ENCODE data around the gene RBM47.
"Not testable (repeated sequence)": the region's sequence is repeated elsewhere in the genome, so short reads cannot be mapped to it uniquely, and the experiment has no call there.

RBM47 gene

GRCh38 chr4:40585201-40585799 is 44.4 kb downstream of the RBM47 start:
- DNase-seq = no peak

DNA sequence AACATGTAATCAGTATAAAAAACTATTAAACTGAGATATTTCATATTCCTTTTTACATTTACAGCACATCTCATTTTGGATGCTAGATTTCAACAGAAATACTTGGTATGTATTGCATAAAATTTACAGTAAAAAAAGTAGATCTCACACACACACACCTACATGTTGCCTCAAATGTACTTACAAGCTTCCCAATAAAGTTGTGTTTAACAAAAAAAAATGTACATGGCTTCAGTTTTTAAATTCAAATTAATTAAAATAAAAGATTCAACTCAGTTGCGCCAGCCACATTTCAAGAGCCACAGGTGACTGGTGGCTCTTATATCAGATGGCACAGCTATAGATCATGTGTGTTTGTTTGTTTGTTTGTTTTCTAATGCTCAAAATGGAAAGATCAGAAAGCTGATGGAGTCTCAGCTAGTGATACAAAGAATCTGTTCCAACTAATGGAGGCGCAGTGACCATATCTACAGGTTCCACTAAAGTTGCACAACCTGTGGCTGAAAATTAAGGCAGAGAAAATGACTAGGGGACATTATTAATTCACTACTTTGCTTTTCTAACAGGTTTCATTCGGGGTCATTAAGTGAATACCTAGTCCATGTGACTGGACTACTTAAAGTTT is 45.0 kb downstream of the RBM47 start:
- no peak for DNase-seq

DNA sequence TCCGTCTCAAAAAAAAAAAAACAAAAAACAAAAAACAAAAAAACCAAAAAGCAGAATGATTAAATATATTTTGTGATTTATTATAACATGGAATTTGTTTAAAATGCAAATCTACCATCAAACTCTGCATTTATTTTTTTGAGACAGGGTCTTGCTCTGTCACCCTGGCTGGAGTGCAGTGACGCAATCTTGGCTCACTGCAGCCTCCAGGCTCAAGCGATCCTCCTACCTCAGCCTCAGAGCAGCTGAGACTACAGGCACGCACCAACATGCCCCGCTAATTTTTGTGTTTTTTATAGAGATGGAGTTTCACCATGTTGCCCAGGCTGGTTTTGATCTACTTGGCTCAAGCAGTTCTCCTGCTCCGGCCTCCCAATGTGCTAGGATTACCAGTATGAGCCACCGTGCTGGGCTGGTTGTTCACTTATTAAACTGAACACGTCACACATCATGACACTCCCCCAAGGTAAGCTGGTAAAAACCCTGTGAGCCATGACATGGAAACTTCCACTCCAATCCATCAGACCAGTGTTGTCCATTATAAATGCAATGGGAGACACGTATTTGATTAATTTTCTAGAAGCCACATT is 45.7 kb downstream of the RBM47 start:
- no peak for DNase-seq

- no peak for DNase-seq
Observed at GRCh38 chr4:40582413-40582812, 47.3 kb downstream of the RBM47 start.

DNA sequence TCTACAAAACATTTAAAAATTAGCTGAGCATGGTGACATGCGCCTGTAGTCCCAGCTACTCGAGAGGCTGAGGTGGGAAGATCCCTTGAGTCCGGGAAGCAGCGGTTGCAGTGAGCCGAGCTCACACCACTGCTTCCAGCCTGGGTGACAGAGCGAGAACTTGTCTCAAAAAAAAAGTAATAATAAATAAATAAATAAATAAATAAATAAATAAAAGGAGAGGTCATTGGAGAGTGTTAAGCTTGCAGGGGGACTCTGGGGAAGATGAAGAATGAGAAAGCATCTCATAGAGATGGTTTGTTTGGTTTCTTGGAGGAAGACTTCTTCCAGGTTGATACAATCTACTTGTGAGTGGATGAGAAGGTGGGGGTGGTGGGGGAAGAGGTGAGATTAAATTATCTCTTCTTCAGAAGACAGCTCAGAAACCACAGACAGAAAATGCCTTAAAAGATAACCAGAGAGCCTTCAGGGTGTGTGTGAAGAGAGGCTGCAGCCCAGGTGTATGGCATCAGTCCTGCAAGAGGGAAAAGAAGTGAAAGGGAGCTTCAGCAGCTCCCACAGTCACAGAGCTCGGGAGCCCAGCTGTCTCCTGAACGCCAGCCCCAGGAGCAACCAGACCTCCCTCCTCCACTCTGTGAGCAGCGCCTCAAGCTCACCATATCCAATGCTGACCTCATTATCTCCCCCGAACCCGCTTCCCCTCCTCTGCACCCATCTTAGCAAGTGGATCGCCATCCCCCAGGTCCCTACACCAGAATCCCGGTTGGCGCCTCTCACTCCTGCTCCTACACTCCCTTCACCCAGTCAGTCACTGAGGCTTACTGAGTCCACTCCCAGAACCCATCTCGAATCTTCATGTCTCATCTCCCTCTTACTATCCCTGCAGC is 48.2 kb downstream of the RBM47 start:
- no peak for DNase-seq

DNA sequence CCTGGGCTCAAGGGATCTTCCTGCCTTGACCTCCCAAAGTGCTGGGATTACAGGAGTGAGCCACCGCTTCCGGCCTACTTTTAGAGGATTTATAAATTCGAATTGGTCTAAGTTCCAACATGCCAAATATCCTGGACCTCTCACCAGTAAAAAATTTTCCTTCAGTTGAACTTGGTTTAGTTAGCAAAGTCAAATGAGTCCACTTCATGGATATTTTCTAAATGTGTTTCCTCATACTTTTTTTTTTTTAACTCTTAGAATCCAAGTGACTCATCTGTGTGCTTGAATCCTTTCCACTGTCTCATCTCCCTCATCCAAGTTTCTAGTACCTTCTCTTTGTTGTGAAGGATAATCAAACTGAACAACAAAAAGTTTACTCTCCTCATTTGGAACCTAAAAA is 49.7 kb downstream of the RBM47 start:
- no peak for DNase-seq

DNA sequence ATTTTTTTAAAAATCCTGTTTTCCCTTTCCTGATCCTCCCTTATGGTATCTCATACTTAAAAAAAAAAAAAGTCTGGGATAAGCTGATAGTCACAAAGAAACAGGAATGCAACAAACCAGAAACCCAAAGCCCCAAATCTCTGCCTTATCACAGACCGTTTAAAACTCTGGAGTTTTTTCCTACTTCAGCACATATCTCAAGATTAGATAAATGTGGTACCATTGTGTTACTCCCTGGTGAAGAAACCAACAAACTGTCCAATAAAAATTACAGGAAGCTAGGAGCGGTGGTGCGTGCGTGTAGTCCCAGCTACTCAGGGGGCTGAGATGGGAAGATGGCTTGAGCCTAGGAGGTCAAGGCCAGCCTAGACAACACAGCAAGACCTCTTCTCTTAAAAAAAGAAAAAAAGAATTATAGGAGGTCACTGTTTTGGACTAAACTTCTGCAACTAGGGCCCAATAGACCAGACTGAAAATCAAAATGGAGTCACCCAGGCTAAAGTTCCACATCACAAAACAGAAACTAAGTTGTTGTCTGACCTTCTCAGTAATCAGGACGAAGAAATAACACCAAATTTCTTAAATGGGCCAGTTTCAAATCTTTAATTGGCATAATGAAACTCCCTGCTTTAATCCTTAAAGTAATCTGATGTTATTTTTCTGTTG is 51.9 kb downstream of the RBM47 start:
- DNase-seq = no peak

DNA sequence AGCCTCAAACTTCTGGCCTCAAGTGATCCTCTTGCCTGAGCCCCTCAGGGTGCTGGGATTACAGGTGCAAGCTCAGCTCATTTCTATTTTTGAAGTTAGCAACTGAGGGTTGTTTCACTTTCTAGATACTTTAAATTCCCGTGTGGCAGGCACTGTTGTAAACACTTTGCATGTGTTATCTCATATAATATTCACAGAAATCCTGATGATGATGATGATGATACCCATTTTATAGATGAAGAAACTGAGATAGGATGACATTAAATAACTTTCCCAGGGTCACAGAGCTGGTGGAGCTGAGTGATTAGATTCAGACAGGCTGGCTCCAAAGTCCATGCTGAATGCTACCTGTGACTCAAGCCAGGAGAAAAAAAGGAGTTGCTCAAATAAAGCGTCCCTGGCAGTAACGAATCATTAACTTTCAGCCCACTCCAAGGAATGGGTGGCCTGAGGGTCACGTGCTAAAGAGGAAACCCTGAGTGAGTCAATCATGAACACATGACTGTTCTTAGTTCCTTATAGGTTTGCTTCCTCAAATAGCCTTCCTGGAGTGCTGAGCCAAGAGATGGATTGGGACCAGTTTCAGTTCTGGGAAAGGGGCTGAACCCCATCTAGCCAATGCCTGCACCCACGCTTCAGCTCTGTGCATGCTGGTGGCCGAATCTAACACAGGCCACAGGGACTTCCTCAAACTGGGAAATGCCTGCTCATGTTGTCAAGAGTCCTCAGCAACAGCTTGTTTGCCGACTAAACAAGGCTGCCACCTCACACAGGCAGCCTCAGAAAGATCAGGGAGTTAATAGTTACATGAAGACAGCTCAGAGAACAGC is 52.8 kb downstream of the RBM47 start:
- DNase-seq = peak; percentile 31 to 52

GRCh38 chr4:40575846-40576245 is 53.8 kb downstream of the RBM47 start:
- DNase-seq = no peak

- DNase-seq = no peak
Observed at GRCh38 chr4:40573593-40574311, 55.9 kb downstream of the RBM47 start.

GRCh38 chr4:40572692-40573310 is 56.9 kb downstream of the RBM47 start:
- no peak for DNase-seq

GRCh38 chr4:40571208-40571607 is 58.5 kb downstream of the RBM47 start:
- DNase-seq = no peak

DNA sequence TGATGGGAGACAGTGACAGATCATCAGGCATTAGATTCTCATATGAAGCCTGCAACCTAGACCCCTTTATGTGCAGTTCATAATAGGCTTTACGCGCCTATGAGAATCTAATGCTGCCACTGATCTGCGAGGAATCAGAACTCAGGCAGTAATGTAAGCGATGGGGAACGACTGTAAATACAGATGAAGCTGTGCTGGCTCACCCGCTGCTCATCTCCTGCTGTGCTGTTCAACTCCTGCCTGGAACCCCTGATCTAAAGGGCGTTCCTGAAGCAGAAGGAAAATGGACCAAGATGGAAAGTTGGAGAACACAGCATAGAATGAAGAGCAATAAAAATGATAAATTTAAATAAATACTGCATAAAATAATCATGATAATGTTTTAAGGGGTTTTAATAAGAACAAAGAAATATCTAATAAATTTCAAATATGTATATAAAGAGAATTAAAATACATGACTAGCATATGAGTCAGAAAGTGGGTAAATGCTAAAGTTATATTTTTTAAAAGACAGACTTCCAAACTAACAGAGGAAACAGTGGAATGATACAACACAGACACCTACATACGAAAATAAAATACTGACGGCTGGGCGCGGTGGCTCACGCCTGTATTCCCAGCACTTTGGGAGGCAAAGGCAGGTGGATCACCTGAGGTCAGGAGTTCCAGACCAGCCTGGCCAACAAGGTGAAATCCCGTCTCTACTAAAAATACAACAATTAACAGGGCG is 59.2 kb downstream of the RBM47 start:
- DNase-seq = no peak

- no peak for DNase-seq
Observed at GRCh38 chr4:40564815-40565483, 64.7 kb downstream of the RBM47 start.

GRCh38 chr4:40564004-40564403 is 65.7 kb downstream of the RBM47 start:
- no peak for DNase-seq

DNA sequence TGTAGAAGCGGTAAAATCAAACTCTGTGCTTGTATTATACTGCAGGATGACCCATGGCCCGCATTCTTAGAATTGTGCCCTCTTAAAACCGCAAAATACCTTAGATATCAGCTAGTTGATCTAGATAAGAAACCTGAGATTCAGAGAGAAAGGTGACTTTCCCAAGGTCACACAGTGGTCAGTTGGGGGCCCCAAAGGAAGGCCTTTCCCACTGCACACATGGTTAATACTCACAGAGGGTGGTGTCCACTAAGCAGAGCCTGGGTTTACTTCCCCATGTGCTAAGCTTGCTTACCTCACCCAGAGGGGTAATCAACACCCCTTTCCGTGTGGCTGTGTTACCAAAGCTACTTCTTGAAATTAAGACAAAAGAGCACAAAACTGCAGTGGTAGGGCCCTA is 66.3 kb downstream of the RBM47 start:
- DNase-seq = no peak

DNA sequence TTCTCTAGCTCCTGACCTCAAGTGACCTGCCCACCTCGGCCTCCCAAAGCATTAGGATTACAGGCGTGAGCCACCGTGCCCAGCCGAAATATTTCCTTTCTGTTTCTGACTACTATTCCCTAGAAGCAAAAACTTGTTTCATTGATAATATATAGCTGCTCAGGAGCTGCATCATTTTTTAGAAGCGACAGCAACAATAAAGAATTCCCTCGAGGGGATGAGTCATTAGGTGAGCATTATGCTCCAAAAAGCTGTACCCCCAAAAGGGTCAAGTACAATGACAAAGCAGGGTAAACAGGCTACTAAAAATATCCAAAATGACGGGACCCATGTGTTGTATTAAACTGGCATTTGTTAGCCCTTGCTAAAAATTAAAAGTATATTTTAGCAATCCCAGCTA is 67.0 kb downstream of the RBM47 start:
- DNase-seq = no peak

DNA sequence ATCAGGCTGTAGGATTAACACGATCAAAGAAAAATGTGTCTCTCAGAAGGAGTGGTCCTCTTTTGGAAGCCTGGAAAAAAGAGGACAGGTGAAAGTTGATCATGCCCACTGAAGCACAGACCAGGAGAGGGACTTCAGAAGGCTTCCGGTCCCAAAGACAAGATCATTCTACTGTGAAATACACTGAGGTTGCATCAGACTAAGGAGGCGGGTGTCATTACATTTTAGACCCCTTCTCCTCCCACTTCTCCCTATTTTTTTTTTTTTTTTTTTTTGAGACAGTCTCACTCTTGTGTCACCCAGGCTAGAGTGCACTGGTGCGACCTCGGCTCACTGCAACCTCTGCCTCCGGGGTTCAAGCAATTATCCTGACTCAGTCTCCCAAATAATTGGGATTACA is 67.5 kb downstream of the RBM47 start:
- DNase-seq = no peak

GRCh38 chr4:40561543-40562177 is 68.0 kb downstream of the RBM47 start:
- not testable (repeated sequence) for DNase-seq

All from hippocampal formation (tissue), 2 donors.